ENCODE measurements around the gene ANKS1A.

The ANKS1A gene

DNA sequence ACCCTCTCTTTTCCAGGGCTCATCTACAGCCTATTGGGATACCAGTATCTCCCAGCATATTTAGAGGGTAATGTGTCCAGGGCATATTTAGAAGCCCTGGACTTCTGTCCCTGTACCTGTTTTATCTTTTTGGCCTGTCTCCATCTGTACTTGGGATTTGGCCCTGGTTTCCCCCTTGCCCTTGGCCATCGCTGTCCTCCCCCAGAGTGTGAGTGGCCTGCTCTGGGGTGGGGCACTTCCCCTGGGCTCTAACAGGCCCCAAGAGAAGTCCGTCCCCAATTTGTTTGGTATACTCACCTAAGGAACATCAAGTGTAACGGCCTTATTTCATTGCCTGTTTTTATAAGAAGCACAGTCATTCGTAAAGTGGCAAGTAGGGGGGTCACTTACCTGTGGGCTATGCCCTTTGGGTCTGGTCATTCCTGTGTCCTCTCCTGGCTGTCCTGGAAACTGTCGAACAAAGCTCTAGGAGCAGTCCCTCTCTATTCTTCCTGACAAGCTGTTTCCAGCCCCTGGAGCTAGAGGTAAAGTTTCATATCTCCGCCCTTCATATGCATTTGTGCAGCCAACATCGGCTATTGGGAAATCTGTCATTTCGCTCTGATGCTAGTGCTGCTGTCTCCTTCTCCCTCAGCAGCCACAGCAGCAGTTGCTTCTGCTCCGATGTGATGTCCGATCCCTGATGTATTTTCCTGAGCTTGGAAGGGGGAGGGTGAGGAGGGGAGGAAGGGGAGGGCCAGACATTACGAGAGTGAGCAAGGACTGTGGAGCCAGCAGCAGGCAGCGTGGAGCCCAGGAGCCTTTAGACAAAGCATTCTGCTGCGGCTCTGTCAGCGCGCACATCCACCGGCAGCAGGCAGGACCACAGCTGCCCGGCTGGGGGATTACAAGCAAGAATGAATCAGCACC lies 168.6 kb downstream of the ANKS1A start:
- DNase-seq (ENCODE audit: low spot score) = no peak

- no peak for DNase-seq (ENCODE audit: low spot score)
Measured at GRCh38 chr6:35058358-35058675, 169.3 kb downstream of the ANKS1A start.

DNA sequence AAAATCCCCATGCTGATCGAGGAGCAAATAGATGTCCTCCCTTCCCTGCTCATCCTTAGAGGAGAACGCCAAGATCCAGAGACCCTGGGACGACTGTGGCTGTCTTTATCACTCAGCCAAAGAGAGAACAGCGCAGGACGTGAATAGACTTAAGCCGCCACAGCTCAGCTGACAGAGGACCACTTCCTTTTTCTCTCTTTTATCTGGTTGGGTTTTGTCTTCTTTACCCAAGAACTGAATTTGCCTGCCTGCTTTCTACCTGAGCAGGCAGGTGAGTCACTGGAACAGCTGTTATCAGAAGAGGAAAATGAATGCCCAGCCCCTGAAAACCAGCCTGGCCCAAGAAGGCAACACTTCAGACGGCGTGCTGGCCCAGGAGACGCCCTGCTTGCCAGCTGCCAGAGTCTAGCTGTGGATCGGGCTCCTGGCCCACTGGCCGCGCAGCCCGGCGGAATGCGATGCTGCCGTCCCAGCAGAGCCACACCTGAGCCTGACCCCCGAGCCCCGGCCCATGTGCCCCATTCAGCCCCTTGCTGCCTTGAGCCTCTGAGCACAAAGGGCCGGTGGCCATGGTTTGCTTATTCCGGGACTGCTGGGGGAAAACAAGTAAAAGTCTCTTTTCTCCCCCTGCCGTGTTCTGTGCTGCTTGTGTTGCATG lies 169.9 kb downstream of the ANKS1A start:
- no peak for DNase-seq (ENCODE audit: low spot score)

DNA sequence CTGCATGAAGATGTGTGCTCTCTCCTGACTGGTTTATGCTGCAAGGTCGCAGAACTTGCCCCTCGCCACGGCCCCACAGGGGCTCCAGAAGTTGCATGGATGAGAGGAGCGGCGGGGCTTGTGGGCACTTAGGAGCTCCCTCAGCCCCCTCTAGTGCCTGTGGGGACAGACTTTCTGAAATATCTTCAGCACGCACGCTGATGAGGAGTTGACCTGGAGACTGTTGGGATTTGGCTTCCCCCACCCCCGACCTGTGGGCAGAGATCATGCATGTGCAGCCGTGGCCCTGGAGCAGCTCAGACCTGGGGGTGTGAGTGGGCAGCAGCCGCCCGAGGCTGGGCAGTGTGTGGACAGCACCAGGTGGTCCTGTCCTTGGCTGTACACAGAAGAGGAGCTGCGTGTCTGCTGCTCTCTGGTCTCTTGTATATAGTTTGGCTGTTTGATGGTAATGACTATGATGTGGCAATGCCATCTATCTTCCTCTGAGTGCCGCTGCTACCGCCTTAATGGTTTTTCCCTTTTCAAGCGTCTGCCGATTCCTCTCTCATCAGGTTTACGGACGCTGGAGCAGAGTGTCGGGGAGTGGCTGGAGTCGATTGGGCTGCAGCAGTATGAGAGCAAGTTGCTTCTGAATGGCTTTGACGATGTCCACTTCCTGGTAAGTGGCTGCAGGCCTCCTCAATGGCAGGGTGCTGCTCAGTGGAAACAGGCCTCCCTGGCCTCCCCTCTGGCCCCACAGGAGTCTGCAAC lies 170.7 kb downstream of the ANKS1A start:
- DNase-seq (ENCODE audit: low spot score) = no peak

DNA sequence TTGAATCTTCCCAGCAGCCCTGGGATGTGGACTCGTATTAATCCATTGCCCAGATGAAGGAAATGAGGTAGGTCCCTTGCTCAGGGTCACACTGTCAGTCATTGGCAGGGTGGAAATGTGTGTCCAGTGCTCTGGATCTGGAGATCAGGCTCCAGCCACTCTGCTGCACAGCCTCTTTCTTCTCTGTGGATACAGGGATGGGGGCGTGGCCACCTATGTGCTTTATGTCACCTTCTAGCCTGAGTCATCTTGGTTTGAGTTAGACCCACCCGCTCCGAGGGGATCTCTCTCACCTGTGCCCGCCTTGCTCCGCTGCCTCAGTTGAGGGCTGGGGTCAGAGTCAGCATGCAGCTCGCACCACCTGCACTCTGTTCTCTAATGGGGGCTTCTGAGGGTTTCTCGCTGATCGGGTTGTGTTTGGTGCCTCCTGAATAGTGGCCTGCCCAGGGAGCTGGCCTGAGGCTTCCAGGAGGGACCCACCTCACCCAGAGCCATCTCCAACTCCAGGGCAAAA lies 172.1 kb downstream of the ANKS1A start:
- no peak for DNase-seq (ENCODE audit: low spot score)

DNA sequence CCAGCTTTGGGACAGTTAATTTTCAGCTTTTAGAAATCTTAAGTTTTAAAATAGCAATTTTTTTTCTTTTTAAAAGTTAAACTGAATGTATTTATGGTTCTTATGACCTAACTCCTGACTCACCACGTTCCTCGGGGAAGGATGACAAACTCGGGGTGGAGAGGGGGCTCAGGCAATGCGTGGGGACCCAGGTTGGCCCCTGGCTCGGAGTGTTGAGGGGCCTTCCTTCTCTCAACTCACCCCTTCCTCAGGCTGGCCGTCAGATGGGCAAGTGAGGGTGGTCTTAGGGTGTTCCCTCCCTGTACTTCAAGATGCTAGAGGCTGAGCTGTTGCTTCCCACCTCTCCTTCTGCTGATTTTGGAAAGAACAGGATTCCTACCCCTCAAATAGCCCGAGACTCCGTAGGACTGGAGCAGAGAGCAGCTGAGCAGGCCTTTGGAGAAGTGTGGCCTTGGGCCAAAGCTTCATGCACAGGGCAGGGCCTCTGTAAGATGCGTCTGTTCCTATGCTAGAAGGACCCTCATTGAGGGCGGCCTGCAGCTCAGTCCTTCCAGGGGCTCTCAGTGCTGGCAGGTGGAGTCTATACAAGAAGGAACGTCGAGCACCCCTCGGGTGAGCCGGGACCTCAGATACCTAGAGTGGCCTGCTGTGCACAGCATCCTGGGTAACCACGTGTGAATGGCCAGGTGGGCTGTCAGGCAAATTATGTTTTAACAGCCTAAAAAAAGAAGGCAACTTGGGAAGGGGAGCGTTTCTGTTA lies 172.8 kb downstream of the ANKS1A start:
- no peak for DNase-seq (ENCODE audit: low spot score)

DNA sequence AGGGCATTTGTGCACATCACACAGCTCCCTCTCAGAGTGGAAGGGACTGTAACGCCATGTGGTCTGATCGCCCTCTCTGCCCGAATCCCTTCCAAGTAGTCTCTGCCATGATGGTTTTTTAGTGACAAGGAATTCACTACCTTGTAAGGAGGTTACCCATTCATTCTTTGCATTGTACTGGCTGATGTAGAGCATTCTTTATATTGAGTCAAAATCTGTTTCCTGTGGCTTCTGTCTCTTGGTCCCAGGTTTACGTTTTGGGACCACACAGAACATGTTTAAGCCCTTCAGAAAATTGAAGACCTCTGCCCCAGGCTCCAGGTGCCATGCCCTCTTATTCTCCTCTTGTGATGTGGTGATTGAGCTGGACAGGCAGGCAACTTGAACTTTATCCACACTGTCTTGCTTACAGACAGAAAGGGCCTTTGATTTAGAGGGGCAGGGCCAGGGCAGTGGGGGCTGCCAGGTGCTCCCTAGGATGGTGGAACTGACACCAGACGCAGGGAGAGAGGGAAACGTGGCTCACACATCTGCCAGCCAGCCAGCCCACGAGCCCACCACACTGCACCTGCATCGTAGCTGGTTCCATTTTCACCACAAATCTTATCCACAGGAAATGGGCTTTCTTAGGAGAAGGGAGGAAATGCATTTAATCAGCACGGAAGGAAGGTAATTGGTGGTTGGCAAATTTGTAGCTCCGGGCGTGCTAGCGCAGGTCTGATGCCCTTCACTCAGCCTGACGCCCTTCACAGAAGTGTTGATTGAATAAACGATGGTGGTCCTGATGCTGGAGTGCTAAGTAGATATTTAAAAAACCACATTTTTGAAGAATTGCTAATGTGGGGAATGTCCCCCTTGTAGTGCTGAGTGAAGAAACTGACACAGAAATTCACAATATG lies 173.9 kb downstream of the ANKS1A start:
- DNase-seq (ENCODE audit: low spot score) = no peak

GRCh38 chr6:35063701-35064280 lies 174.7 kb downstream of the ANKS1A start:
- no peak for DNase-seq (ENCODE audit: low spot score)

DNA sequence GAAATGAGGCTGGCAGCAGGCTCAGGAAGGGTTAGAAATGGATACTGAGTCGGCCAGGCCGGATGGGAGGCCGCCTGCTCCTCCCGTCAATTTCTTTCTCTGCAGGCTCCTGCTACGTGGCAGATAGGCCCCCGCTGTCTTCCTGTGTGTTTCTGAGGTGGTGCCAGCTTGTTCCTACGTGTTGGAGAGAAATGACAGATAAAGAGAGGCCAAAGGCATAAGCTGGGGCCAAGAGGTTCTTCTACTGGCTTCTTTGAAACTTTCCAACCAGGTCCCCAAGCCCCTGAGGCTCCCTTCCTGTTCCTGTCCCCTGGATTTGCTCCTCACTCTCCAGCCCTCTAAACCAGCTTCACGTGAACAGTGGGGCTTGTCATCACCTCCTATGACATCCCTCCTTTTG lies 175.2 kb downstream of the ANKS1A start:
- no peak for DNase-seq (ENCODE audit: low spot score)

DNA sequence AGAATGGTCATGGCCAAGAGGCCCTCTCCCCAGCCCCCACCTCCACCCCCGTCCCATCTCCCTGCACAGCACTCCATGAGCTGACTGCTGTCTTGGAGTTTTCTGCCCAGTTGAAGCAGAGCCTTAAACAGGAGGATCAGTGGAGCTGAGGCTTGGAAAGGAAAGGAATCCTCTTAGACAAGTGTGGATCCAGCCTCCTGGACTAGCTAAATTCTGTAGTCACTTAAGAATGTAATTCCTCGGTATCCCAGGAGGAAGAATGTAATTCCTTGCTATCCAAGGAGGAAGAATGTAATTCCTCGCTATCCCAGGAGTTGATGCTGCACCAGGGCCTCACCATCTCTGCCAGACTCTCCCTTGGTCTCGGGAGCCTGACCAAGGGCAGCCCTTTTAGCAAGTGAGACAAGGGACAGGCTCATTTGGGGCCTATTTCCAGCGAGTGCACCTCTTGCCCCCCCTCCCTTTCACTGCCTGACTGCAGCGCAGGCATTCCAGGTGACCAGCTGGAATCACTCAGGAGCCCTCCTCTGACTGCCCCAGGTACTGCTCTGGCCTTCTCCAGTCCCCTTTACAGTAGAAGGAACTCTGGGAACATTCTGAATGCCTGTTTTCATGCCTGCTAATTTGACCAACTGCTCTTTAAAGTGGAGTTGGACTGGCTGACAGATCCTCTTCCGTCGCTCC lies 175.8 kb downstream of the ANKS1A start:
- DNase-seq (ENCODE audit: low spot score) = no peak

DNA sequence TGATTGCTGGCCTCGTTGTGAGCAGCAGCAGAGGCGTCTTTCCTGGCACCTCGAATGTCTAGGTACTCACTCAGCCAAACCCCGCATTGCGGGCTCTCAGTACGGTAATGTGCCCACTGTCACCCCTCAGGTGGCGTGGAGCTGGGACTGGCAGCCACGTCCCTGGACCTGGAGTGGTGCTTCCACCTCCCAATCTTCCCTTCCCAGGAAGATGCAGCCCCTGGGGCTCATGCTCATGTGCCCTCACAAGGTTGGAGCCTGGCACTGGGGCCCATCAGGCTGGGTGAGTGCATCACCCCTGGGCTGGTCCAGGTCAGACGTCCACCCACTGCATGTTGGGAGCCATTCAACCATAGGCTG lies 176.4 kb downstream of the ANKS1A start:
- no peak for DNase-seq (ENCODE audit: low spot score)

DNA sequence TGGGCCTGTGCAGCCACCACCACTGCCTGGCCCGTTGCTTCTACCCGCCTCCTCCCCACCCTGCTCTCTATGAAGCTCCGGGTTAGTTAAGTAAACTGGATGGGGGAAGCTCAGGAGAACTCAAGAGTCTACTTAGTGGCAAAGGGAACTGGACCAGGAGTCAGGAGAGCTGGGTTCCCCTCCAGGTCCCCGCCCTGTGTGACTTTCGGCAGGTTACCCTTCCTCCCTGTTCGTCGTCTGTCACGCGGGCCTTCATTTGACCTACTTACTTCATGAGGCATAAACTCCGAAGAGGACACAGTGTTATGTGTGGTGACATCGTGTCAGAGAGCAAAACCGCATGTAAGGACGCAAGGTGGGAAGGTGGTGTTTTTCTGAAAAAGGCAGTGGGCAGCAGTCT lies 176.8 kb downstream of the ANKS1A start:
- no peak for DNase-seq (ENCODE audit: low spot score)

DNA sequence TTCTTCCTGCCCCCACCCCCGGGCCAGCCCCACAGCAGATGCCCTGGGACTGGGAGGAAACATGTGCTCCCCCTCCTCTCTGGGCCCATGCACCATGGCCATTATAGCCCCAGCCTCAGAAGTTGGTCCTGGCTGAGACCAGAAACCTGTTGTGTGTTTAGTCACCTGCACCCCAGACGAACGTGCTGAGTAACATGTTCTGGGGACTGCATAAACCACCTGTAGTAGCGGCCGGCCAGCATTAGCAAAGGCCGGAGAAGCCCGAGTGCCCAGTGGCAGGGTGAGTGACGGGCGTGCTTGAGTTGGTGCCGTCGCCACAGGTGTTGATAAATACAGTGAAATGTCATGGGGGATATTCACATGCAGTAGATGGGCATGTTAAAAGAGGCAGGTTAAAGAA lies 178.2 kb downstream of the ANKS1A start:
- DNase-seq (ENCODE audit: low spot score) = no peak

DNA sequence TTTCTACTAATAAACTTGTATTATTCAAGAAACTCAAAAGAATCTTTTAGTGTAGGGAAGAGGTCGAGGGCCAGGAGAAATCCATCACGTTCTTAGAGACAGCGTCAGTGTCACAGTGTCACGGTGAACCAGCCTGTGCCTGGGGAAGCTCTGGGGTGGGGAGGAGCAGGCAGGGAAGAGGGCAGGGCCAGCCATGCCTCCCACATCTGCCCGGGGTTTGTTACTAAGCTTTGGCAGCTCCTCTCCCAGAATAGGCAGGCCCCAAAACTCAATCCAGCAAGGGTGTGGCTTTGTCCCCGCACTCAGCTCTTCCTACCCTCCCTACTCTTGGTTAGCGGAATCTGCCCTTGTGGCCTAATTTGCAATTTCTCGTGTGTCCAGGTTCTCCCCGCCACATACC lies 179.2 kb downstream of the ANKS1A start:
- DNase-seq (ENCODE audit: low spot score) = no peak

DNA sequence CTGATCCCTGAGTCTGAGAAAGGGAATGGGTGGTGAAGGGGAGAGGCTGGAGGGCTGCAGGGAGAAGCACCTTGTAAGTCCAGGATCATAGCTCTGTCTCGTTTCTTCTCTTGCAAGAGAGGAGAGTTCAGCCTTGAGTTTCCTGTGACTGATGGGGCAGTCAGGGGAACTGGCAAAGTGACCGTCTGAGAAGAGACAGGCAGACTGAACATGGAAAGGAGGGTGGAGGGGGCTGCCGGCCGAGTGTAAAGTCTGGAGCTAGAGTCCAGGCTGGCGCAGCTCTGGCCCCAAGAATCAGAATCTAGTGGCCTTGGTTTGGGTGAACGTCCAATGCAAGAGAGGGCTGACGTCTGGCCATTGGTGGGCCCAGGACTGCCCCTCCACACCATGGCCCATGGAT lies 179.6 kb downstream of the ANKS1A start:
- no peak for DNase-seq (ENCODE audit: low spot score)

GRCh38 chr6:35069262-35069661 lies 180.2 kb downstream of the ANKS1A start:
- DNase-seq (ENCODE audit: low spot score) = no peak

GRCh38 chr6:35070111-35070510 lies 181.1 kb downstream of the ANKS1A start:
- no peak for DNase-seq (ENCODE audit: low spot score)

- DNase-seq (ENCODE audit: low spot score) = no peak
Measured at GRCh38 chr6:35071347-35071994, 182.4 kb downstream of the ANKS1A start.

GRCh38 chr6:35072051-35072697 lies 183.1 kb downstream of the ANKS1A start:
- no peak for DNase-seq (ENCODE audit: low spot score)

All from LoVo (cell line).